ENCODE data around the gene SAP30BP.

- TF ChIP-seq TAF1 (IDR thresholded peaks at IDR 0.05; ENCODE audit: borderline replicate concordance, insufficient read depth, low read length): no peak
- TF ChIP-seq POLR2AphosphoS5 (IDR thresholded peaks at IDR 0.05; ENCODE audit: low read depth, low read length): no peak
Observed at GRCh38 chr17:75635610-75636202, 31.4 kb upstream of the SAP30BP start.

Measured in PFSK-1 (cell line).